Mucosa of gallbladder (tissue), 1 donor: ENCODE results near the gene WDR46. TPM values are rescaled to one million over a fixed set of nuclear protein-coding genes. Genes with fewer than 3 reads are reported as not detected.

Experiments used
- total RNA-seq: library from RNA; stranded (reverse); gene quantifications from one replicate; pipeline ENCODE4 v1.2.1, GENCODE V29; 2021
- donor health status: DM: no; HTN: no; CAD: no.

Gene WDR46
- total RNA-seq, 1 donor from 2014 or later = 37.7 TPM

Other genes starting within 250 kb of the WDR46 start
- gene HLA-DPA1, start 215.6 kb downstream of the WDR46 start, total RNA-seq = 185 TPM
- gene HLA-DPB1, start 213.2 kb downstream of the WDR46 start, total RNA-seq = 174 TPM
- 0.66 TPM for gene COL11A2, start 96.8 kb downstream of the WDR46 start, total RNA-seq
- gene RXRB, start 88.6 kb downstream of the WDR46 start, total RNA-seq = 56.8 TPM
- 120 TPM for gene SLC39A7, start 88.4 kb downstream of the WDR46 start, total RNA-seq
- gene HSD17B8, start 84.6 kb downstream of the WDR46 start, total RNA-seq = 13.6 TPM
- gene RING1, start 80.7 kb downstream of the WDR46 start, total RNA-seq = 50.9 TPM
- 62.5 TPM for gene VPS52, start 17.4 kb downstream of the WDR46 start, total RNA-seq
- gene RPS18, start 17.2 kb downstream of the WDR46 start, total RNA-seq = 1,438 TPM
- 25.4 TPM for gene B3GALT4, start 12.1 kb downstream of the WDR46 start, total RNA-seq
- gene PFDN6, start 362 bp upstream of the WDR46 start, total RNA-seq = 38.6 TPM
- 158 TPM for gene RGL2, start 9.7 kb upstream of the WDR46 start, total RNA-seq
- gene TAPBP, start 24.8 kb upstream of the WDR46 start, total RNA-seq = 200 TPM
- 26.5 TPM for gene ZBTB22, start 28.5 kb upstream of the WDR46 start, total RNA-seq
- gene DAXX, start 33.7 kb upstream of the WDR46 start, total RNA-seq = 33.9 TPM
- gene KIFC1, start 102.6 kb upstream of the WDR46 start, total RNA-seq = 2.1 TPM
- 82.3 TPM for gene PHF1, start 121.8 kb upstream of the WDR46 start, total RNA-seq
- 238 TPM for gene CUTA, start 128.9 kb upstream of the WDR46 start, total RNA-seq
- 31.0 TPM for gene SYNGAP1, start 130.8 kb upstream of the WDR46 start, total RNA-seq
- gene ZBTB9, start 165.3 kb upstream of the WDR46 start, total RNA-seq = 8.0 TPM